ENCODE measurements around the gene SPINK8.

Gene SPINK8

DNA sequence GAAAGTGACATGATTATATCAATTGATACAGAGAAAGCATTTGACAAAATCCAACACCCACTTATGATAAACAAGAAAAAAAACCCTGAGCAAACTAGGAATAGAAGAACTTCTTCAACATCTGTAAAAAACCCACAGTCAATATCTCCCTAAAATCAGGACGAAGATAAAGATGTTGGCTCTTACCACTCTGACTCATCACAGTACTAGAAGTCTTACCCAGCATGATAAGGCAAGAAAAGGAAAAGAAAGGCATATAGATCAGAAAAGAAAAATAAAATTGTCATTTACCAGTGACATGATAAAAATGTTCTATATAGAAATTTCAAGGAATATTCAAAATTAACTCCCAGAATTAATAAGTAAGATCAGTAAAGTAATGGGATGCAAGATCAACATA, 31.4 kb upstream of the SPINK8 start:
- no peak overlapping the region for H3K4me3 ChIP-seq (ENCODE audit: low read depth, low read length)
- no peak for DNase-seq (ENCODE audit: low read depth)
- TF ChIP-seq, protein P1, sequence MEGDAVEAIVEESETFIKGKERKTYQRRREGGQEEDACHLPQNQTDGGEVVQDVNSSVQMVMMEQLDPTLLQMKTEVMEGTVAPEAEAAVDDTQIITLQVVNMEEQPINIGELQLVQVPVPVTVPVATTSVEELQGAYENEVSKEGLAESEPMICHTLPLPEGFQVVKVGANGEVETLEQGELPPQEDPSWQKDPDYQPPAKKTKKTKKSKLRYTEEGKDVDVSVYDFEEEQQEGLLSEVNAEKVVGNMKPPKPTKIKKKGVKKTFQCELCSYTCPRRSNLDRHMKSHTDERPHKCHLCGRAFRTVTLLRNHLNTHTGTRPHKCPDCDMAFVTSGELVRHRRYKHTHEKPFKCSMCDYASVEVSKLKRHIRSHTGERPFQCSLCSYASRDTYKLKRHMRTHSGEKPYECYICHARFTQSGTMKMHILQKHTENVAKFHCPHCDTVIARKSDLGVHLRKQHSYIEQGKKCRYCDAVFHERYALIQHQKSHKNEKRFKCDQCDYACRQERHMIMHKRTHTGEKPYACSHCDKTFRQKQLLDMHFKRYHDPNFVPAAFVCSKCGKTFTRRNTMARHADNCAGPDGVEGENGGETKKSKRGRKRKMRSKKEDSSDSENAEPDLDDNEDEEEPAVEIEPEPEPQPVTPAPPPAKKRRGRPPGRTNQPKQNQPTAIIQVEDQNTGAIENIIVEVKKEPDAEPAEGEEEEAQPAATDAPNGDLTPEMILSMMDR (conservative IDR thresholded peaks at IDR 0.05; ENCODE audit: low read depth, low read length) = no peak

DNA sequence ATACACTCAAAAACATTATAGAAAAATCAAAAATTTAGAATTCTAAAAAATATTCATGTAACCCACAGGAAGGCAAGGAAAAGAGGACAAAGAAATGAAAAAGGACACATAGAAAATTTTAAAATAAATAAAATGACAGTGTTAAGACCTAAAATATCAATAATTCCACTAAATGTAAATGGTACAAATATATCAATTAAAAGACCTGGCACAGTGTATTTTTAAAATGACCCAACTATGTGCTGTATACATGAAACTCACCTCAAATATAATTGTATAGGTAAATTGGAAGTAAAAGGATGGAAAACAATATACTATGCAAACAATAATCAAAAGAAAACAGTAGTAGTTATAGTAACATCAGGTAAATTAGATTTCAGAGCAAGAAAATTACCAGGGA, 28.5 kb upstream of the SPINK8 start:
- TF ChIP-seq, protein P1 (conservative IDR thresholded peaks at IDR 0.05; ENCODE audit: low read depth, low read length) = no peak

DNA sequence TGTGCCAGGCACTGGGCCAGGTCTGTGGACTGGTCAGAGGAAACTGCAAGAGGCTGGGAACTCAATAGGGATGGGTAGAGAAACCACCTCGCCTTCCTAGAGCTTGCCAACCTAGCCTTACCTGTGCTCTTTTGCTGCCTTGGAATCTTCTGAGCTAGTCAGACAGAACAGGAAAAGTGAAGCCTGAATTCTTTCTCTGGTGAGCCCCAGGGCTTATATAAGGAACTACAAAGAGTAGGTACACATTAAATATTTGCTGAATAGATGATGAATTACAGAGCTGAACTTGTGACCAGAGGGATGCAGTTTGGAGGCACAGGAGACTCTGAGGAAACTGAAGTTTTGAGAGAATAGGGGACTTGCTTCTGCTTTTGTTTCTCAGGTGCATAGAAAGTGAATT, 23.0 kb upstream of the SPINK8 start:
- TF ChIP-seq, protein P1 (conservative IDR thresholded peaks at IDR 0.05; ENCODE audit: low read depth, low read length) = no peak
- DNase-seq (ENCODE audit: low read depth) = no peak
- no peak overlapping the region for H3K4me3 ChIP-seq (ENCODE audit: low read depth, low read length)

More for the DNA sequence above, 28.5 kb upstream of the SPINK8 start:
- DNase-seq (ENCODE audit: low read depth) = no peak
- no peak overlapping the region for H3K4me3 ChIP-seq (ENCODE audit: low read depth, low read length)

DNA sequence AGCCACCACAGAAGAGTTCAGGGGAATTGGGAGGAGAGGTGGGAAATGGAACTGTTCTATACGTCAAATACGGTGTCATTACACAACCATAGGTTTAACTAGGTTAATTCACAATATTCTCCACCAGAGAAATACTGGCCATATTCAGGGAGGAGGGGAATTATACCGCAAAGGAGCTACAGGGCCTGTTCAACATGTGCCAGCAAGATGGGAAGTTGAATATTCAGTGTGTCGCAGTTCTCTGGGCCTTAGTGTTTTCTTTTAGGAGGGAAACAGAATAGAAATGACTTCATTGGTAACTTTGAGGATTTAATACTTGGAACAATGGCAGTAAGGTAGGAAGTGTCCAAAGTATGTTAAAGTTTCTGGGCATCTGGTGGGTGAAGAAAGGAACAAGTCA, 20.5 kb upstream of the SPINK8 start:
- no peak overlapping the region for H3K4me3 ChIP-seq (ENCODE audit: low read depth, low read length)
- no peak for DNase-seq (ENCODE audit: low read depth)
- TF ChIP-seq, protein P1 (conservative IDR thresholded peaks at IDR 0.05; ENCODE audit: low read depth, low read length) = no peak

DNA sequence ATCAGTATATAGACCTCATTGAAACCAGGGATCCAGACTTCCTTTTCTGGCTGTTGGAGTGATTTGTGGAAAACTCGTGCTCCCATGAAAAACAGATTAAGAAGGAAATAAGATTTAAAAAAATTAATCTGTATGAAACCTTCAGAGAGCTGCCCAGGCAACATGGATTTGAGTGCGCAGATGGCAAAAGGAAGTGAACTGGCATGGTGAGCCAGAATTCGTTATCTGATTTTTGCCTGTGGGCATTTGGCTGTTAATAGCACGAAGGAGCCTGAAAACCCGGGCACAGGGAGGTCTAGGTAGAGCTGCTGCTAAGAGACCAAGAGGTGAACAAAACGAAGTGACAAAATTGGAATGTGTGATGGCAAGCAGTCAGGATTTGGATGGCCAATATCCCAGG, 19.1 kb upstream of the SPINK8 start:
- no peak for DNase-seq (ENCODE audit: low read depth)
- no peak overlapping the region for H3K4me3 ChIP-seq (ENCODE audit: low read depth, low read length)
- TF ChIP-seq, protein P1 (conservative IDR thresholded peaks at IDR 0.05; ENCODE audit: low read depth, low read length) = no peak

DNA sequence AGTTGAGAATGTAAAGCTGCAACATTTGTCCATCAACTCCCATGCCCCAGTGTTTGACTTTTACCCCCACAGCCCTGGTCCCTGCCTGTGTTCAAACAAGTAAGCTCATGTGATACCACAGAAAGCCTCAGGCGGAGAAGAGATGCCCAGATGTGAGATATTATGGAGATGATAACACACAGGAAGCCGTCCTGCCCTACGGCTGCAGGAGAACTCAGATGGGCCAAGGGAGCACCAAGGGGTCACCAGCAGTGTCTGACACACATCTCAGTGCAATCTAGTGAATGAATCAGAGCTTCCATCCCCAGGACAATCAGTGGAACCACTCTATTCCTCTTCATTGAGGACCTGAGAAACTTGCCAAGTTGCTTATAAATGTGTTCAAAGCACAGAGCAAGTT, 14.0 kb upstream of the SPINK8 start:
- H3K4me3 ChIP-seq (ENCODE audit: low read depth, low read length) = no peak overlapping the region
- DNase-seq (ENCODE audit: low read depth) = no peak
- TF ChIP-seq, protein P1 (conservative IDR thresholded peaks at IDR 0.05; ENCODE audit: low read depth, low read length) = no peak

DNA sequence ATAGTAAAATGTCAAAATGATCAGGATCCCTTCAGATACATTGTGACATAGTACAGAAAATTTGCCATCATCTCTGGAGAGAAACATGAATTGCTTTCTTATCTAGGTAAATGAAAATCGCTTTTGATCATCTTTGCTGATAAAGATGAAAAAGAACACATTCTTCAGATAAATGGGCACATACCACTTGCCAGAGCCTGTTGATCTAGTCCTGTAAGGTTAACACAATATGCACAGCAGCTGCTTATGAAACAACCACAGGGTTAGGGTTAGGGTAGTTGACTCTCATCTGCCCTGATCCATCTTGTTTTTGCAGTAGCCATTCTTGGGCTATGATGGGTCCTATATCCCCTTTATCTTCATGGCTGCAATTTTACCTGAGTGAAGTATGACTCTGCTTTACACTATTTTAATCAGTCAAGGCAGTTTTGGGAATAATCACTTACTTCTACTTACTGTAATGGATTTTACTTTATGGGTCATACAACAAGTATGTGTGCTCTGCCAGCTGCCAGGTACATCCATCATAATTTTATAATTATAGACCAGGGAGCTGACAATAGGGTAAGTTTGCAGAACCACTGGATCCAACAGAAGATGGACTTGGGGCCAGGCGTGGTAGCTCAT, 12.6 kb upstream of the SPINK8 start:
- DNase-seq (ENCODE audit: low read depth) = no peak
- TF ChIP-seq, protein P1 (conservative IDR thresholded peaks at IDR 0.05; ENCODE audit: low read depth, low read length) = no peak
- no peak overlapping the region for H3K4me3 ChIP-seq (ENCODE audit: low read depth, low read length)

All from choroid plexus epithelial cell (primary cell).